Fibroblast of mammary gland (primary cell): ENCODE measurements around the gene SEMA4F.
A peak's percentile ranks its signal among the peaks of the same experiment; 100 is the strongest.

ENCODE experiments used
- DNase-seq: peaks from one replicate; pipeline ENCODE4 v3.0.0-alpha.2; 2010; ENCODE audit warnings: low read depth
- H3K4me3 ChIP-seq: 2 replicates; pipeline ENCODE4 v1.5.1; 2011; ENCODE audit warnings: low read depth, mild to moderate bottlenecking, low read length, moderate library complexity; ENCODE audit not compliant: control insufficient read depth
- CTCF ChIP-seq: conservative IDR thresholded peaks from 2 replicates; pipeline ENCODE4 v1.5.1; 2011; ENCODE audit warnings: low read depth, low read length, inconsistent platforms; ENCODE audit not compliant: control insufficient read depth, insufficient read depth

Gene SEMA4F

GRCh38 chr2:74690571-74690970, 36.5 kb downstream of the SEMA4F start:
- no peak overlapping the region for H3K4me3 ChIP-seq
- peak; percentile 90 for TF ChIP-seq CTCF
- peak; percentile 71 for DNase-seq

- no peak overlapping the region for H3K4me3 ChIP-seq
- DNase-seq: no peak
- TF ChIP-seq CTCF: no peak
These were observed 37.9 kb downstream of the SEMA4F start for GRCh38 chr2:74691929-74692328.

GRCh38 chr2:74693213-74693612, 39.2 kb downstream of the SEMA4F start:
- H3K4me3 ChIP-seq: no peak overlapping the region
- TF ChIP-seq CTCF: no peak
- no peak for DNase-seq

GRCh38 chr2:74693668-74694067, 39.6 kb downstream of the SEMA4F start:
- H3K4me3 ChIP-seq: no peak overlapping the region
- DNase-seq: no peak
- no peak for TF ChIP-seq CTCF

- no peak for TF ChIP-seq CTCF
- no peak overlapping the region for H3K4me3 ChIP-seq
- DNase-seq: no peak
These were observed 40.2 kb downstream of the SEMA4F start for GRCh38 chr2:74694281-74694680.

- DNase-seq: no peak
These were observed 41.6 kb downstream of the SEMA4F start for GRCh38 chr2:74695663-74696062.

More at GRCh38 chr2:74695663-74696062, 41.6 kb downstream of the SEMA4F start:
- no peak overlapping the region for H3K4me3 ChIP-seq
- no peak for TF ChIP-seq CTCF
